KOPT-K1 (cell line): Measurements from ENCODE around the gene FAM32A.
"Not testable (repeated sequence)": the region's sequence is repeated elsewhere in the genome, so short reads cannot be mapped to it uniquely, and the experiment has no call there.

ENCODE experiments used
- H3K27ac ChIP-seq: fragments of 200-600 bp; sonication (generic); 2 replicates; pipeline ENCODE4 v1.5.1; 2016; ENCODE audit warnings: antibody characterized with exemption, mild to moderate bottlenecking, low read depth, low read length; ENCODE audit not compliant: poor library complexity, severe bottlenecking
- H3K36me3 ChIP-seq: fragments of 200-600 bp; sonication (generic); 2 replicates; pipeline ENCODE4 v1.5.1; 2017; ENCODE audit warnings: antibody characterized with exemption, mild to moderate bottlenecking, low read length, moderate library complexity; ENCODE audit not compliant: insufficient read depth
- H3K9me3 ChIP-seq: fragments of 200-600 bp; sonication (generic); 2 replicates; pipeline ENCODE4 v1.5.1; 2017; ENCODE audit warnings: antibody characterized with exemption, low read length, mild to moderate bottlenecking; ENCODE audit not compliant: insufficient read depth, poor library complexity, severe bottlenecking

Gene FAM32A

GRCh38 chr19:16156904-16157303, 28.3 kb upstream of the FAM32A start:
- Histone ChIP-seq H3K9me3 (no peaks in the 10 kb centered on the region), H3K36me3 (no peaks in the 10 kb centered on the region), H3K27ac (no peak overlapping the region)

GRCh38 chr19:16157601-16158000, 27.6 kb upstream of the FAM32A start:
- Histone ChIP-seq H3K36me3 (no peaks in the 10 kb centered on the region), H3K27ac (no peak overlapping the region), H3K9me3 (no peaks in the 10 kb centered on the region)

- Histone ChIP-seq H3K36me3 (no peaks in the 10 kb centered on the region), H3K27ac (no peak overlapping the region), H3K9me3 (no peaks in the 10 kb centered on the region)
Measured at GRCh38 chr19:16159655-16160054, 25.6 kb upstream of the FAM32A start.

- Histone ChIP-seq H3K27ac (no peak overlapping the region), H3K36me3 (no peaks in the 10 kb centered on the region), H3K9me3 (no peaks in the 10 kb centered on the region)
Measured at GRCh38 chr19:16160445-16160942, 24.7 kb upstream of the FAM32A start.

GRCh38 chr19:16160943-16161560, 24.2 kb upstream of the FAM32A start:
- Histone ChIP-seq H3K36me3 (no peaks in the 10 kb centered on the region), H3K27ac (no peak overlapping the region), H3K9me3 (no peaks in the 10 kb centered on the region)

GRCh38 chr19:16161840-16162239, 23.4 kb upstream of the FAM32A start:
- Histone ChIP-seq H3K27ac (no peak overlapping the region), H3K9me3 (no peaks in the 10 kb centered on the region), H3K36me3 (no peaks in the 10 kb centered on the region)

- Histone ChIP-seq H3K9me3 (no peaks in the 10 kb centered on the region), H3K27ac (no peak overlapping the region), H3K36me3 (no peaks in the 10 kb centered on the region)
Measured at GRCh38 chr19:16164222-16164890, 20.9 kb upstream of the FAM32A start.

- Histone ChIP-seq H3K36me3 (no peaks in the 10 kb centered on the region), H3K27ac (no peak overlapping the region)
Measured at GRCh38 chr19:16166417-16166816, 18.8 kb upstream of the FAM32A start.

GRCh38 chr19:16167055-16167454, 18.2 kb upstream of the FAM32A start:
- H3K36me3 ChIP-seq = no peaks in the 10 kb centered on the region
- H3K27ac ChIP-seq = no peak overlapping the region
- H3K9me3 ChIP-seq = no peaks in the 10 kb centered on the region

More at GRCh38 chr19:16166417-16166816, 18.8 kb upstream of the FAM32A start:
- no peaks in the 10 kb centered on the region for H3K9me3 ChIP-seq

- no peak overlapping the region for H3K27ac ChIP-seq
- H3K9me3 ChIP-seq = no peaks in the 10 kb centered on the region
- H3K36me3 ChIP-seq = no peaks in the 10 kb centered on the region
Measured at GRCh38 chr19:16168465-16169081, 16.6 kb upstream of the FAM32A start.

- Histone ChIP-seq H3K27ac (no peak overlapping the region), H3K9me3 (peaks cover 4% of the 10 kb centered on the region), H3K36me3 (no peaks in the 10 kb centered on the region)
Measured at GRCh38 chr19:16170134-16170533, 15.1 kb upstream of the FAM32A start.

GRCh38 chr19:16175954-16176353, 9.3 kb upstream of the FAM32A start:
- Histone ChIP-seq H3K27ac (no peak overlapping the region), H3K9me3 (peaks cover 12% of the 10 kb centered on the region)

GRCh38 chr19:16178866-16179265, 6.3 kb upstream of the FAM32A start:
- H3K27ac ChIP-seq, H3K36me3 ChIP-seq: not testable (repeated sequence)
- H3K9me3 ChIP-seq = peaks cover 12% of the 10 kb centered on the region

More at GRCh38 chr19:16175954-16176353, 9.3 kb upstream of the FAM32A start:
- no peaks in the 10 kb centered on the region for H3K36me3 ChIP-seq

- Histone ChIP-seq H3K27ac (no peak overlapping the region), H3K36me3 (no peaks in the 10 kb centered on the region), H3K9me3 (peaks cover 3% of the 10 kb centered on the region)
Measured at GRCh38 chr19:16180611-16181010, 4.6 kb upstream of the FAM32A start.

- peak overlapping the region; percentile 74 for H3K27ac ChIP-seq
- H3K9me3 ChIP-seq = no peaks in the 10 kb centered on the region
Measured at GRCh38 chr19:16184665-16185122, 516 bp upstream of the FAM32A start.

More at GRCh38 chr19:16184665-16185122, 516 bp upstream of the FAM32A start:
- peaks cover 28% of the 10 kb centered on the region for H3K36me3 ChIP-seq
